Measurements from ENCODE around the gene VEGFC.

GRCh38 chr4:176805155-176805554, 12.4 kb upstream of the VEGFC start:
- TF ChIP-seq, protein P1, sequence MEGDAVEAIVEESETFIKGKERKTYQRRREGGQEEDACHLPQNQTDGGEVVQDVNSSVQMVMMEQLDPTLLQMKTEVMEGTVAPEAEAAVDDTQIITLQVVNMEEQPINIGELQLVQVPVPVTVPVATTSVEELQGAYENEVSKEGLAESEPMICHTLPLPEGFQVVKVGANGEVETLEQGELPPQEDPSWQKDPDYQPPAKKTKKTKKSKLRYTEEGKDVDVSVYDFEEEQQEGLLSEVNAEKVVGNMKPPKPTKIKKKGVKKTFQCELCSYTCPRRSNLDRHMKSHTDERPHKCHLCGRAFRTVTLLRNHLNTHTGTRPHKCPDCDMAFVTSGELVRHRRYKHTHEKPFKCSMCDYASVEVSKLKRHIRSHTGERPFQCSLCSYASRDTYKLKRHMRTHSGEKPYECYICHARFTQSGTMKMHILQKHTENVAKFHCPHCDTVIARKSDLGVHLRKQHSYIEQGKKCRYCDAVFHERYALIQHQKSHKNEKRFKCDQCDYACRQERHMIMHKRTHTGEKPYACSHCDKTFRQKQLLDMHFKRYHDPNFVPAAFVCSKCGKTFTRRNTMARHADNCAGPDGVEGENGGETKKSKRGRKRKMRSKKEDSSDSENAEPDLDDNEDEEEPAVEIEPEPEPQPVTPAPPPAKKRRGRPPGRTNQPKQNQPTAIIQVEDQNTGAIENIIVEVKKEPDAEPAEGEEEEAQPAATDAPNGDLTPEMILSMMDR (IDR thresholded peaks at IDR 0.05) = no peak
- no peak for TF ChIP-seq EZH2 (IDR thresholded peaks at IDR 0.05; ENCODE audit: borderline replicate concordance, insufficient read depth, low read depth, low read length, poor library complexity, severe bottlenecking)

All from B cell (primary cell).